HEK293 (cell line): ENCODE results near the gene ARPIN.

Experiments used
- CTCF ChIA-PET: fragments of 350-600 bp; formaldehyde crosslinking; extraction: SDS; loops from one replicate; lab custom pipeline; 2021; ENCODE audit warnings: antibody characterized with exemption; lab: Yijun Ruan, JAX
- POLR2A ChIA-PET: fragments of 300-600 bp; formaldehyde crosslinking; extraction: SDS; loops from one replicate; lab custom pipeline; 2020; ENCODE audit warnings: antibody characterized with exemption, inconsistent platforms; lab: Yijun Ruan, JAX
- H3K27ac ChIP-seq: fragments of 200-500 bp; sonication (Bioruptor generic); 2 replicates; pipeline ENCODE4 v1.5.1; 2014; ENCODE audit warnings: low read depth, low read length, control low read depth, inconsistent platforms; ENCODE audit errors: extremely low read depth
- H3K36me3 ChIP-seq, 2 experiments: fragments of 200-500 bp in 1 of 2; sonication (Bioruptor generic) in 1 of 2; 1 replicate in 1 of 2; 2 replicates in 1 of 2; pipeline ENCODE4 v1.5.1; 2014 to 2017; ENCODE audit warnings: inconsistent platforms in 2 of 2, low read length in 2 of 2; ENCODE audit not compliant: control insufficient read depth in 2 of 2, insufficient read depth in 1 of 2
- H3K4me1 ChIP-seq: fragments of 200-500 bp; sonication (Bioruptor generic); 2 replicates; pipeline ENCODE4 v1.5.1; 2014; ENCODE audit warnings: mild to moderate bottlenecking, low read length, inconsistent platforms; ENCODE audit not compliant: control insufficient read depth, insufficient read depth
- H3K4me3 ChIP-seq: 2 replicates; pipeline ENCODE4 v1.5.1; 2011; ENCODE audit warnings: low read depth, mild to moderate bottlenecking, control low read depth, low read length, moderate library complexity
- H3K9me3 ChIP-seq: fragments of 200-500 bp; sonication (Bioruptor generic); 2 replicates; pipeline ENCODE4 v1.5.1; 2014; ENCODE audit warnings: low read depth, low read length, inconsistent platforms; ENCODE audit not compliant: control insufficient read depth, insufficient read depth
- GFI1B ChIP-seq: fragments of 450-650 bp; formaldehyde crosslinking; IDR thresholded peaks from 2 replicates; pipeline ENCODE4 v1.5.1; 2016; ENCODE audit warnings: missing biosample characterization, missing genetic modification characterization
- GLI4 ChIP-seq: fragments of 450-650 bp; formaldehyde crosslinking; IDR thresholded peaks from 2 replicates; pipeline ENCODE4 v1.5.1; 2016; ENCODE audit warnings: missing biosample characterization, missing genetic modification characterization
- GLIS2 ChIP-seq: fragments of 450-650 bp; formaldehyde crosslinking; IDR thresholded peaks from 2 replicates; pipeline ENCODE4 v1.5.1; 2016; ENCODE audit warnings: missing biosample characterization, missing genetic modification characterization
- KLF10 ChIP-seq: fragments of 450-650 bp; IDR thresholded peaks from 2 replicates; pipeline ENCODE4 v1.5.1; 2018; ENCODE audit warnings: missing biosample characterization, mild to moderate bottlenecking, missing genetic modification characterization
- KLF7 ChIP-seq: fragments of 450-650 bp; formaldehyde crosslinking; IDR thresholded peaks from 2 replicates; pipeline ENCODE4 v1.5.1; 2016; ENCODE audit warnings: missing biosample characterization, missing genetic modification characterization, borderline replicate concordance
- MYNN ChIP-seq: fragments of 450-650 bp; formaldehyde crosslinking; IDR thresholded peaks from 2 replicates; pipeline ENCODE4 v1.5.1; 2016; ENCODE audit warnings: missing biosample characterization, missing genetic modification characterization, borderline replicate concordance
- TRIM28 ChIP-seq: IDR thresholded peaks from 2 replicates; pipeline ENCODE4 v1.6.1; 2011; ENCODE audit warnings: low read length, control low read depth, borderline replicate concordance
- ZBTB1 ChIP-seq: fragments of 450-650 bp; formaldehyde crosslinking; IDR thresholded peaks from 2 replicates; pipeline ENCODE4 v1.5.1; 2016; ENCODE audit warnings: missing biosample characterization, missing genetic modification characterization
- ZBTB20 ChIP-seq: fragments of 450-650 bp; formaldehyde crosslinking; IDR thresholded peaks from 2 replicates; pipeline ENCODE4 v1.5.1; 2016; ENCODE audit warnings: missing biosample characterization, missing genetic modification characterization
- ZIC2 ChIP-seq: fragments of 450-650 bp; formaldehyde crosslinking; IDR thresholded peaks from 2 replicates; pipeline ENCODE4 v1.5.1; 2016; ENCODE audit warnings: missing biosample characterization, missing genetic modification characterization
- ZNF214 ChIP-seq: fragments of 450-650 bp; formaldehyde crosslinking; IDR thresholded peaks from 2 replicates; pipeline ENCODE4 v1.5.1; 2017; ENCODE audit warnings: missing biosample characterization, mild to moderate bottlenecking, missing genetic modification characterization, borderline replicate concordance
- ZNF248 ChIP-seq: fragments of 450-650 bp; formaldehyde crosslinking; IDR thresholded peaks from 2 replicates; pipeline ENCODE4 v1.5.1; 2017; ENCODE audit warnings: missing biosample characterization, missing genetic modification characterization
- ZNF324 ChIP-seq: fragments of 450-650 bp; formaldehyde crosslinking; IDR thresholded peaks from 2 replicates; pipeline ENCODE4 v1.5.1; 2016; ENCODE audit warnings: missing biosample characterization, missing genetic modification characterization
- ZNF501 ChIP-seq: fragments of 450-650 bp; formaldehyde crosslinking; IDR thresholded peaks from 2 replicates; pipeline ENCODE4 v1.5.1; 2016; ENCODE audit warnings: missing biosample characterization, missing genetic modification characterization
- ZNF555 ChIP-seq: fragments of 450-650 bp; formaldehyde crosslinking; conservative IDR thresholded peaks from 2 replicates; pipeline ENCODE4 v1.5.1; 2017; ENCODE audit warnings: missing biosample characterization, mild to moderate bottlenecking, missing genetic modification characterization, inconsistent platforms
- ZNF768 ChIP-seq: fragments of 450-650 bp; formaldehyde crosslinking; IDR thresholded peaks from 2 replicates; pipeline ENCODE4 v1.5.1; 2018; ENCODE audit warnings: missing biosample characterization, mild to moderate bottlenecking, missing genetic modification characterization
- ZXDB ChIP-seq: fragments of 450-650 bp; formaldehyde crosslinking; IDR thresholded peaks from 2 replicates; pipeline ENCODE4 v1.5.1; 2016; ENCODE audit warnings: missing biosample characterization, missing genetic modification characterization
- TF ChIP-seq, protein P1 (sequence below): fragments of 450-650 bp; formaldehyde crosslinking; optimal IDR thresholded peaks from 2 replicates; pipeline ENCODE3; 2016; ENCODE audit warnings: missing biosample characterization, mild to moderate bottlenecking, missing genetic modification characterization
- TF ChIP-seq, protein P2 (sequence below): fragments of 450-650 bp; formaldehyde crosslinking; IDR thresholded peaks from 2 replicates; pipeline ENCODE4 v1.5.1; 2016; ENCODE audit warnings: missing biosample characterization, missing genetic modification characterization
- TF ChIP-seq, protein P3 (sequence below): fragments of 450-650 bp; formaldehyde crosslinking; IDR thresholded peaks from 2 replicates; pipeline ENCODE4 v1.5.1; 2017; ENCODE audit warnings: missing biosample characterization, missing genetic modification characterization
- TF ChIP-seq, protein P4 (sequence below): sonication (generic); formaldehyde crosslinking; IDR thresholded peaks from 2 replicates; pipeline ENCODE4 v1.8.1; 2022; ENCODE audit warnings: mild to moderate bottlenecking, moderate library complexity, missing genetic modification reagents
- TF ChIP-seq, protein P5 (sequence below): fragments of 450-650 bp; formaldehyde crosslinking; IDR thresholded peaks from 2 replicates; pipeline ENCODE4 v1.5.1; 2016; ENCODE audit warnings: missing biosample characterization, missing genetic modification characterization
- TF ChIP-seq, protein P6 (sequence below): fragments of 450-650 bp; formaldehyde crosslinking; IDR thresholded peaks from 2 replicates; pipeline ENCODE4 v1.5.1; 2016; ENCODE audit warnings: missing biosample characterization, missing genetic modification characterization
- TF ChIP-seq, protein P7 (sequence below): fragments of 450-650 bp; formaldehyde crosslinking; IDR thresholded peaks from 2 replicates; pipeline ENCODE4 v1.5.1; 2016; ENCODE audit warnings: missing biosample characterization, missing genetic modification characterization

ARPIN gene

DNA sequence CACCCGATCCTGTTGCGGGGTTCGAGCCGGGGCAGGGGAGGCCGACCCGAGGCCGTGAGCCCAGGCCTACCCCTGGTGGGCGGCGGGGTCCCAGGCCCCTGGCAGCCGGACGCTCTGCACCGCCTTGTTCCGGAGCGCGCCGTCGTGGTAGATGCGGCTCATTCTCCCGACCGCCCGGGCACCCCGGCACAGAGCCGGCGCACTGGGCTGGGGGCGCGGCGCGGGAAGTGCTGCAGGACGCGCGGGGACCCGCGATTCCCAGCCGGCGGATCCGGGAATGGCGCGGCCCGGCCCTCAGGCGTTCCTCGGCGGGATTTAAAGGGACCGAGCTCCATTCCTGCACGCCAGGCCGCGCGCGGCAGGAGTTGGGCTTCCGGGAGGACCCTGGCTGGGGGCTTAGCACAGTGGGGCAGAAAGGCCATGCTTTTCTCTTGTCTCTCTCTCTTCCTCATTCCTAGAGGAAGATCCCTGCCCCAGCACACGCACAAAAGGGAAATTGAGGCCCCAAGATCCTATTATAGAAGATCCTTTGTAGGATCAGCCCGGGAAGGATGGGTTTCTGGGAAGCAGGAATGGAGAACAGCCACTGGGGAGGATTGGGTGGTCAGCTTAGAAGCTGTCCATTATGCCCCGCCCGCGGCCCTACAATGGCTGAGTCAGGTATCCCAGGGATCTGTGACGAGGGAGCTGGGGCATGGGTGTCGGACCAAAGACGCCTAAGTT lies at the start of gene ARPIN:
Gene ARPIN, minus strand, starts transcription at position 279 of the 723 bp plus-strand sequence. Its CDS starts 117 bp downstream, at position 162.
- peak within 1 kb of the TSS; percentile 73 for H3K4me3 ChIP-seq
- peaks cover 6 to 23% of the 10 kb centered on the region in 2 experiments; a peak in 2 of 3 replicates for H3K36me3 ChIP-seq
- no peaks in the 10 kb centered on the region for H3K9me3 ChIP-seq
- ChIA-PET CTCF (interaction anchor here (0.5 to 2.7 kb wide), 7 partner anchors 9 to 59 kb away, joined by 3 to 7 read pairs (median 4); no protein-coding TSS in a partner anchor), POLR2A (interaction anchor here (0.5 to 2.7 kb wide), 16 partner anchors 10 to 338 kb away, joined by 3 to 32 read pairs (median 4); partner anchors contain the start of genes AP3S2, IDH2 and TICRR)
- H3K27ac ChIP-seq: peak within 1 kb of the TSS; percentile 91
- H3K4me1 ChIP-seq: peaks cover 14% of the 10 kb centered on the region
- TF ChIP-seq, protein P1, sequence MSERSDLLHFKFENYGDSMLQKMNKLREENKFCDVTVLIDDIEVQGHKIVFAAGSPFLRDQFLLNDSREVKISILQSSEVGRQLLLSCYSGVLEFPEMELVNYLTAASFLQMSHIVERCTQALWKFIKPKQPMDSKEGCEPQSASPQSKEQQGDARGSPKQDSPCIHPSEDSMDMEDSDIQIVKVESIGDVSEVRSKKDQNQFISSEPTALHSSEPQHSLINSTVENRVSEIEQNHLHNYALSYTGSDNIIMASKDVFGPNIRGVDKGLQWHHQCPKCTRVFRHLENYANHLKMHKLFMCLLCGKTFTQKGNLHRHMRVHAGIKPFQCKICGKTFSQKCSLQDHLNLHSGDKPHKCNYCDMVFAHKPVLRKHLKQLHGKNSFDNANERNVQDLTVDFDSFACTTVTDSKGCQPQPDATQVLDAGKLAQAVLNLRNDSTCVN (tag by site-specific recombination): peak; percentile 95
- TF ChIP-seq GLI4 (tag by site-specific recombination) (no peak), KLF7 (tag by site-specific recombination) (no peak), ZIC2 (tag by site-specific recombination) (peak; percentile 37), ZNF324 (0 out of 2 replicates have a peak, but pooled peaks have one; percentile 13), ZBTB20 (tag by site-specific recombination) (peak; percentile 79; the same call in 1 of the 2 replicates), ZBTB1 (tag by site-specific recombination) (no peak), KLF10 (tag by site-specific recombination) (peak; percentile 62; the same call in 1 of the 2 replicates), ZNF768 (tag by site-specific recombination) (peak; percentile 78; the same call in 1 of the 2 replicates), ZNF248 (tag by site-specific recombination) (no peak), ZNF501 (tag by site-specific recombination) (no peak), GFI1B (tag by site-specific recombination) (no peak), ZXDB (0 out of 2 replicates have a peak, but pooled peaks have one; percentile 36), GLIS2 (tag by site-specific recombination) (peak; percentile 45), ZNF555 (no peak), ZNF214 (tag by site-specific recombination) (no peak), TRIM28 (no peak), MYNN (no peak)
- TF ChIP-seq, protein P2, sequence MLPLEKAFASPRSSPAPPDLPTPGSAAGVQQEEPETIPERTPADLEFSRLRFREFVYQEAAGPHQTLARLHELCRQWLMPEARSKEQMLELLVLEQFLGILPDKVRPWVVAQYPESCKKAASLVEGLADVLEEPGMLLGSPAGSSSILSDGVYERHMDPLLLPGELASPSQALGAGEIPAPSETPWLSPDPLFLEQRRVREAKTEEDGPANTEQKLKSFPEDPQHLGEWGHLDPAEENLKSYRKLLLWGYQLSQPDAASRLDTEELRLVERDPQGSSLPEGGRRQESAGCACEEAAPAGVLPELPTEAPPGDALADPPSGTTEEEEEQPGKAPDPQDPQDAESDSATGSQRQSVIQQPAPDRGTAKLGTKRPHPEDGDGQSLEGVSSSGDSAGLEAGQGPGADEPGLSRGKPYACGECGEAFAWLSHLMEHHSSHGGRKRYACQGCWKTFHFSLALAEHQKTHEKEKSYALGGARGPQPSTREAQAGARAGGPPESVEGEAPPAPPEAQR (tag by site-specific recombination): no peak
- TF ChIP-seq, protein P3, sequence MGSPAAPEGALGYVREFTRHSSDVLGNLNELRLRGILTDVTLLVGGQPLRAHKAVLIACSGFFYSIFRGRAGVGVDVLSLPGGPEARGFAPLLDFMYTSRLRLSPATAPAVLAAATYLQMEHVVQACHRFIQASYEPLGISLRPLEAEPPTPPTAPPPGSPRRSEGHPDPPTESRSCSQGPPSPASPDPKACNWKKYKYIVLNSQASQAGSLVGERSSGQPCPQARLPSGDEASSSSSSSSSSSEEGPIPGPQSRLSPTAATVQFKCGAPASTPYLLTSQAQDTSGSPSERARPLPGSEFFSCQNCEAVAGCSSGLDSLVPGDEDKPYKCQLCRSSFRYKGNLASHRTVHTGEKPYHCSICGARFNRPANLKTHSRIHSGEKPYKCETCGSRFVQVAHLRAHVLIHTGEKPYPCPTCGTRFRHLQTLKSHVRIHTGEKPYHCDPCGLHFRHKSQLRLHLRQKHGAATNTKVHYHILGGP (tag by site-specific recombination): no peak
- TF ChIP-seq, protein P4, sequence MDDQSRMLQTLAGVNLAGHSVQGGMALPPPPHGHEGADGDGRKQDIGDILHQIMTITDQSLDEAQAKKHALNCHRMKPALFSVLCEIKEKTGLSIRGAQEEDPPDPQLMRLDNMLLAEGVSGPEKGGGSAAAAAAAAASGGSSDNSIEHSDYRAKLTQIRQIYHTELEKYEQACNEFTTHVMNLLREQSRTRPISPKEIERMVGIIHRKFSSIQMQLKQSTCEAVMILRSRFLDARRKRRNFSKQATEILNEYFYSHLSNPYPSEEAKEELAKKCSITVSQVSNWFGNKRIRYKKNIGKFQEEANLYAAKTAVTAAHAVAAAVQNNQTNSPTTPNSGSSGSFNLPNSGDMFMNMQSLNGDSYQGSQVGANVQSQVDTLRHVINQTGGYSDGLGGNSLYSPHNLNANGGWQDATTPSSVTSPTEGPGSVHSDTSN: peak; percentile 80; the same call in 1 of the 2 replicates
- TF ChIP-seq, protein P5, sequence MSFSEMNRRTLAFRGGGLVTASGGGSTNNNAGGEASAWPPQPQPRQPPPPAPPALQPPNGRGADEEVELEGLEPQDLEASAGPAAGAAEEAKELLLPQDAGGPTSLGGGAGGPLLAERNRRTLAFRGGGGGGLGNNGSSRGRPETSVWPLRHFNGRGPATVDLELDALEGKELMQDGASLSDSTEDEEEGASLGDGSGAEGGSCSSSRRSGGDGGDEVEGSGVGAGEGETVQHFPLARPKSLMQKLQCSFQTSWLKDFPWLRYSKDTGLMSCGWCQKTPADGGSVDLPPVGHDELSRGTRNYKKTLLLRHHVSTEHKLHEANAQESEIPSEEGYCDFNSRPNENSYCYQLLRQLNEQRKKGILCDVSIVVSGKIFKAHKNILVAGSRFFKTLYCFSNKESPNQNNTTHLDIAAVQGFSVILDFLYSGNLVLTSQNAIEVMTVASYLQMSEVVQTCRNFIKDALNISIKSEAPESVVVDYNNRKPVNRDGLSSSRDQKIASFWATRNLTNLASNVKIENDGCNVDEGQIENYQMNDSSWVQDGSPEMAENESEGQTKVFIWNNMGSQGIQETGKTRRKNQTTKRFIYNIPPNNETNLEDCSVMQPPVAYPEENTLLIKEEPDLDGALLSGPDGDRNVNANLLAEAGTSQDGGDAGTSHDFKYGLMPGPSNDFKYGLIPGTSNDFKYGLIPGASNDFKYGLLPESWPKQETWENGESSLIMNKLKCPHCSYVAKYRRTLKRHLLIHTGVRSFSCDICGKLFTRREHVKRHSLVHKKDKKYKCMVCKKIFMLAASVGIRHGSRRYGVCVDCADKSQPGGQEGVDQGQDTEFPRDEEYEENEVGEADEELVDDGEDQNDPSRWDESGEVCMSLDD (tag by site-specific recombination): 0 out of 2 replicates have a peak, but pooled peaks have one; percentile 37
- TF ChIP-seq, protein P6, sequence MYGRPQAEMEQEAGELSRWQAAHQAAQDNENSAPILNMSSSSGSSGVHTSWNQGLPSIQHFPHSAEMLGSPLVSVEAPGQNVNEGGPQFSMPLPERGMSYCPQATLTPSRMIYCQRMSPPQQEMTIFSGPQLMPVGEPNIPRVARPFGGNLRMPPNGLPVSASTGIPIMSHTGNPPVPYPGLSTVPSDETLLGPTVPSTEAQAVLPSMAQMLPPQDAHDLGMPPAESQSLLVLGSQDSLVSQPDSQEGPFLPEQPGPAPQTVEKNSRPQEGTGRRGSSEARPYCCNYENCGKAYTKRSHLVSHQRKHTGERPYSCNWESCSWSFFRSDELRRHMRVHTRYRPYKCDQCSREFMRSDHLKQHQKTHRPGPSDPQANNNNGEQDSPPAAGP: no peak
- TF ChIP-seq, protein P7, sequence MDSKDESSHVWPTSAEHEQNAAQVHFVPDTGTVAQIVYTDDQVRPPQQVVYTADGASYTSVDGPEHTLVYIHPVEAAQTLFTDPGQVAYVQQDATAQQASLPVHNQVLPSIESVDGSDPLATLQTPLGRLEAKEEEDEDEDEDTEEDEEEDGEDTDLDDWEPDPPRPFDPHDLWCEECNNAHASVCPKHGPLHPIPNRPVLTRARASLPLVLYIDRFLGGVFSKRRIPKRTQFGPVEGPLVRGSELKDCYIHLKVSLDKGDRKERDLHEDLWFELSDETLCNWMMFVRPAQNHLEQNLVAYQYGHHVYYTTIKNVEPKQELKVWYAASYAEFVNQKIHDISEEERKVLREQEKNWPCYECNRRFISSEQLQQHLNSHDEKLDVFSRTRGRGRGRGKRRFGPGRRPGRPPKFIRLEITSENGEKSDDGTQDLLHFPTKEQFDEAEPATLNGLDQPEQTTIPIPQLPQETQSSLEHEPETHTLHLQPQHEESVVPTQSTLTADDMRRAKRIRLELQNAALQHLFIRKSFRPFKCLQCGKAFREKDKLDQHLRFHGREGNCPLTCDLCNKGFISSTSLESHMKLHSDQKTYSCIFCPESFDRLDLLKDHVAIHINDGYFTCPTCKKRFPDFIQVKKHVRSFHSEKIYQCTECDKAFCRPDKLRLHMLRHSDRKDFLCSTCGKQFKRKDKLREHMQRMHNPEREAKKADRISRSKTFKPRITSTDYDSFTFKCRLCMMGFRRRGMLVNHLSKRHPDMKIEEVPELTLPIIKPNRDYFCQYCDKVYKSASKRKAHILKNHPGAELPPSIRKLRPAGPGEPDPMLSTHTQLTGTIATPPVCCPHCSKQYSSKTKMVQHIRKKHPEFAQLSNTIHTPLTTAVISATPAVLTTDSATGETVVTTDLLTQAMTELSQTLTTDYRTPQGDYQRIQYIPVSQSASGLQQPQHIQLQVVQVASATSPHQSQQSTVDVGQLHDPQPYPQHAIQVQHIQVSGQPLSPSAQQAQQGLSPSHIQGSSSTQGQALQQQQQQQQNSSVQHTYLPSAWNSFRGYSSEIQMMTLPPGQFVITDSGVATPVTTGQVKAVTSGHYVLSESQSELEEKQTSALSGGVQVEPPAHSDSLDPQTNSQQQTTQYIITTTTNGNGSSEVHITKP (tag by site-specific recombination): peak; percentile 62
